Measurements from ENCODE around the gene GNAO1.
"Not testable (repeated sequence)": the region's sequence is repeated elsewhere in the genome, so short reads cannot be mapped to it uniquely, and the experiment has no call there.

GRCh38 chr16:56396724-56397123 lies 205.4 kb downstream of the GNAO1 start:
- not testable (repeated sequence) for TF ChIP-seq ZBTB6 (tag by site-specific recombination; IDR thresholded peaks at IDR 0.05); ZNF19 (tag by site-specific recombination; IDR thresholded peaks at IDR 0.05; ENCODE audit: low read depth); ZBTB8A (tag by site-specific recombination; IDR thresholded peaks at IDR 0.05); ZNF140 (tag by site-specific recombination; IDR thresholded peaks at IDR 0.05)
- TF ChIP-seq, protein P1, sequence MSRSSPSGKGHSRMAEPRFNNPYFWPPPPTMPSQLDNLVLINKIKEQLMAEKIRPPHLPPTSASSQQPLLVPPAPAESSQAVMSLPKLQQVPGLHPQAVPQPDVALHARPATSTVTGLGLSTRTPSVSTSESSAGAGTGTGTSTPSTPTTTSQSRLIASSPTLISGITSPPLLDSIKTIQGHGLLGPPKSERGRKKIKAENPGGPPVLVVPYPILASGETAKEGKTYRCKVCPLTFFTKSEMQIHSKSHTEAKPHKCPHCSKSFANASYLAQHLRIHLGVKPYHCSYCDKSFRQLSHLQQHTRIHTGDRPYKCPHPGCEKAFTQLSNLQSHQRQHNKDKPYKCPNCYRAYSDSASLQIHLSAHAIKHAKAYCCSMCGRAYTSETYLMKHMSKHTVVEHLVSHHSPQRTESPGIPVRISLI (tag by site-specific recombination; IDR thresholded peaks at IDR 0.05) = not testable (repeated sequence)
- TF ChIP-seq, protein P2, sequence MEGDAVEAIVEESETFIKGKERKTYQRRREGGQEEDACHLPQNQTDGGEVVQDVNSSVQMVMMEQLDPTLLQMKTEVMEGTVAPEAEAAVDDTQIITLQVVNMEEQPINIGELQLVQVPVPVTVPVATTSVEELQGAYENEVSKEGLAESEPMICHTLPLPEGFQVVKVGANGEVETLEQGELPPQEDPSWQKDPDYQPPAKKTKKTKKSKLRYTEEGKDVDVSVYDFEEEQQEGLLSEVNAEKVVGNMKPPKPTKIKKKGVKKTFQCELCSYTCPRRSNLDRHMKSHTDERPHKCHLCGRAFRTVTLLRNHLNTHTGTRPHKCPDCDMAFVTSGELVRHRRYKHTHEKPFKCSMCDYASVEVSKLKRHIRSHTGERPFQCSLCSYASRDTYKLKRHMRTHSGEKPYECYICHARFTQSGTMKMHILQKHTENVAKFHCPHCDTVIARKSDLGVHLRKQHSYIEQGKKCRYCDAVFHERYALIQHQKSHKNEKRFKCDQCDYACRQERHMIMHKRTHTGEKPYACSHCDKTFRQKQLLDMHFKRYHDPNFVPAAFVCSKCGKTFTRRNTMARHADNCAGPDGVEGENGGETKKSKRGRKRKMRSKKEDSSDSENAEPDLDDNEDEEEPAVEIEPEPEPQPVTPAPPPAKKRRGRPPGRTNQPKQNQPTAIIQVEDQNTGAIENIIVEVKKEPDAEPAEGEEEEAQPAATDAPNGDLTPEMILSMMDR (tag by site-specific recombination; IDR thresholded peaks at IDR 0.05) = not testable (repeated sequence)
- TF ChIP-seq, protein P3, sequence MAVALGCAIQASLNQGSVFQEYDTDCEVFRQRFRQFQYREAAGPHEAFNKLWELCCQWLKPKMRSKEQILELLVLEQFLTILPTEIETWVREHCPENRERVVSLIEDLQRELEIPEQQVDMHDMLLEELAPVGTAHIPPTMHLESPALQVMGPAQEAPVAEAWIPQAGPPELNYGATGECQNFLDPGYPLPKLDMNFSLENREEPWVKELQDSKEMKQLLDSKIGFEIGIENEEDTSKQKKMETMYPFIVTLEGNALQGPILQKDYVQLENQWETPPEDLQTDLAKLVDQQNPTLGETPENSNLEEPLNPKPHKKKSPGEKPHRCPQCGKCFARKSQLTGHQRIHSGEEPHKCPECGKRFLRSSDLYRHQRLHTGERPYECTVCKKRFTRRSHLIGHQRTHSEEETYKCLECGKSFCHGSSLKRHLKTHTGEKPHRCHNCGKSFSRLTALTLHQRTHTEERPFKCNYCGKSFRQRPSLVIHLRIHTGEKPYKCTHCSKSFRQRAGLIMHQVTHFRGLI (tag by site-specific recombination; IDR thresholded peaks at IDR 0.05) = not testable (repeated sequence)

Measured in HEK293 (cell line).